Colonic mucosa (tissue), 4 donors: Measurements from ENCODE around the gene AK4. TPM values are rescaled to one million over a fixed set of nuclear protein-coding genes. Genes with fewer than 3 reads are reported as not detected.

Experiments
- DNase-seq: peaks from one replicate; pipeline ENCODE4 v3.0.0-alpha.2; 2020
- H3K27ac ChIP-seq: fragments of 200-600 bp; one replicate; pipeline ENCODE4 v1.8.0; 2021
- H3K27me3 ChIP-seq: fragments of 200-600 bp; one replicate; pipeline ENCODE4 v1.8.0; 2021
- H3K36me3 ChIP-seq: fragments of 200-600 bp; one replicate; pipeline ENCODE4 v1.8.0; 2021
- H3K4me1 ChIP-seq: fragments of 200-600 bp; one replicate; pipeline ENCODE4 v1.8.0; 2021; ENCODE audit warnings: mild to moderate bottlenecking
- H3K4me3 ChIP-seq: fragments of 200-600 bp; one replicate; pipeline ENCODE4 v1.8.0; 2021
- H3K9ac ChIP-seq, 2 donors: one replicate each; pipeline ENCODE4 v1.7.0; 2013; ENCODE audit warnings: control low read depth in 2 of 2, low read depth in 2 of 2, low read length in 2 of 2
- H3K9me3 ChIP-seq: fragments of 200-600 bp; one replicate; pipeline ENCODE4 v1.8.0; 2021
- CTCF ChIP-seq: fragments of 200-600 bp; IDR thresholded peaks from one replicate; pipeline ENCODE4 v1.8.0; 2022; ENCODE audit warnings: antibody characterized with exemption, mild to moderate bottlenecking
- intact Hi-C: fragments of 100-400 bp; cut with DNase I; formaldehyde crosslinking; loops from one replicate; pipeline ENCODE4 v1.14.1; 2022
- total RNA-seq, 2 donors: library from RNA; stranded (reverse); fragmentation: NEBNext Ultra II Directional in 1 of 2; extraction: Animal tissue kit (Norgen Biotek cat#: 25700) in 1 of 2; gene quantifications; one replicate each; pipeline ENCODE4 v1.2.1, GENCODE V29; 2021
- donor health status: healthy.
- donor health status: DM: no; HTN: no; CAD: no.
- donor health status: DM: no; HTN: no; CAD: no.

Gene AK4
- total RNA-seq, 2 donors from 2014 or later = 60.3 to 112 TPM

DNA sequence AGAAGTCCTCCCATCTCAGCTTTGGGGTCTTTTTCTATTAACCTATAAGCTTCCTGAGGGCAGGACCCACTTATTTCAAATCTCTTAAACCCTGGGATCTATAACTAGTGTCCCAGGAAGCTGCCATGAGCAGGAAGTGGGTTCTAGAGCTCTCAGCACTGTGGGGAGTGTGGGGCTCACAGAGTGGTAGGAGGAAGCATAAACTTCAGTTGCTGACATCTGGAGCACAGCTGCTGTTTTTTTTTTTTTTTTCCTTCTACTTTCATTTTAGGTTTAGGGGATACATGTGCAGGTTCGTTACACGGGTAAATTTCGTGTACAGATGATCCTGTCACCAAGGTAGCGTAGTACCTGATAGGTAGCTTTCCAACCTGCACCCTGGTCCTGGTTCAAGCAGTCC, 59.3 kb downstream of the AK4 start:
- no peaks in the 10 kb centered on the region for H3K27me3 ChIP-seq
- no peaks in the 10 kb centered on the region for H3K36me3 ChIP-seq
- no peak overlapping the region for H3K27ac ChIP-seq
- H3K4me3 ChIP-seq = no peak overlapping the region
- no peaks in the 10 kb centered on the region for H3K4me1 ChIP-seq
- no peak overlapping the region for H3K9ac ChIP-seq
- TF ChIP-seq CTCF = no peak
- no peak for DNase-seq
- intact Hi-C loops = loop anchor here (5.0 kb wide), 1 partner anchor 145 kb away; no protein-coding TSS in a partner anchor
- H3K9me3 ChIP-seq = no peaks in the 10 kb centered on the region

GRCh38 chr1:65208563-65208973, 60.6 kb downstream of the AK4 start:
- Histone ChIP-seq H3K27me3 (no peaks in the 10 kb centered on the region), H3K36me3 (no peaks in the 10 kb centered on the region), H3K9me3 (no peaks in the 10 kb centered on the region), H3K4me1 (no peaks in the 10 kb centered on the region), H3K9ac (no peak overlapping the region), H3K4me3 (no peak overlapping the region), H3K27ac (no peak overlapping the region)
- TF ChIP-seq CTCF = no peak
- no peak for DNase-seq
- intact Hi-C loops = loop anchor here (5.0 kb wide), 1 partner anchor 146 kb away; no protein-coding TSS in a partner anchor

GRCh38 chr1:65209005-65209885, 61.2 kb downstream of the AK4 start:
- no peak overlapping the region for H3K27ac ChIP-seq
- no peaks in the 10 kb centered on the region for H3K9me3 ChIP-seq
- peak; percentile 45 for DNase-seq
- H3K4me1 ChIP-seq = no peaks in the 10 kb centered on the region
- intact Hi-C loops = loop anchor here (5.0 kb wide), 1 partner anchor 147 kb away; no protein-coding TSS in a partner anchor
- TF ChIP-seq CTCF = peak; percentile 63
- no peak overlapping the region for H3K4me3 ChIP-seq
- no peaks in the 10 kb centered on the region for H3K36me3 ChIP-seq
- H3K9ac ChIP-seq = no peak overlapping the region
- H3K27me3 ChIP-seq = no peaks in the 10 kb centered on the region

GRCh38 chr1:65210325-65210724, 62.3 kb downstream of the AK4 start:
- Histone ChIP-seq H3K36me3 (no peaks in the 10 kb centered on the region), H3K4me3 (no peak overlapping the region), H3K4me1 (no peaks in the 10 kb centered on the region), H3K9ac (no peak overlapping the region), H3K27ac (no peak overlapping the region), H3K9me3 (no peaks in the 10 kb centered on the region), H3K27me3 (no peaks in the 10 kb centered on the region)
- TF ChIP-seq CTCF = no peak
- intact Hi-C loops = loop anchor here (5.0 kb wide), 1 partner anchor 133 kb away; no protein-coding TSS in a partner anchor
- no peak for DNase-seq

DNA sequence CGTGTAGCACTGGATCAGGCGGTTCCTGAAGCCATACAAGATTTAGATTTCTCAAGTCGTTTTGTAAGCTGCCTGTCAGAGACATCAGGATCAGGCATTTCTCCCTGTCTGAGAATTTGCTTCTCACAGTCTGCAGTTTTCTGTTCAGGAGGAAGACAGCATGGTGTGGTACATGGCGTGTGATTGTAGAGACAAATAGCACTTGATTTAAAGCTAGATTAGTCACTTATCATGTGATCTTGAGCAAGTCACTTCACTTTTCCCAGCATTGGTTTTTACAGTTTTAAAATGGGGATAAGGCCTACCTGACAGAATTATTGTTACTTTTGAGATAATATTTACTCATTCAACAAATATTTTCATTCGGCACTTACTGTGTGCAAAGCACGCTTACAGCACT, 63.3 kb downstream of the AK4 start:
- Histone ChIP-seq H3K27me3 (no peaks in the 10 kb centered on the region), H3K27ac (no peak overlapping the region), H3K4me1 (no peaks in the 10 kb centered on the region), H3K9ac (no peak overlapping the region), H3K9me3 (no peaks in the 10 kb centered on the region), H3K4me3 (no peak overlapping the region), H3K36me3 (no peaks in the 10 kb centered on the region)
- intact Hi-C loops = loop anchor here (5.0 kb wide), 1 partner anchor 134 kb away; no protein-coding TSS in a partner anchor
- TF ChIP-seq CTCF = no peak
- no peak for DNase-seq
